ENCODE measurements around the gene MRPS9.
A peak's percentile ranks its signal among the peaks of the same experiment; 100 is the strongest.

MRPS9 gene

GRCh38 chr2:105037572-105038382, at the start of gene MRPS9:
TSS of gene MRPS9 (plus strand) at chr2:105038069. CDS start at chr2:105038093, 24 bp downstream.
- no peaks in the 10 kb centered on the region for H3K9me3 ChIP-seq (ENCODE audit: control insufficient read depth, low read length)
- H3K9ac ChIP-seq = peak within 1 kb of the TSS; percentile 46
- H3K36me3 ChIP-seq (ENCODE audit: control insufficient read depth, insufficient read depth, low read length) = no peaks in the 10 kb centered on the region
- H3K79me2 ChIP-seq = peaks cover 12% of the 10 kb centered on the region
- TF ChIP-seq, protein P1, sequence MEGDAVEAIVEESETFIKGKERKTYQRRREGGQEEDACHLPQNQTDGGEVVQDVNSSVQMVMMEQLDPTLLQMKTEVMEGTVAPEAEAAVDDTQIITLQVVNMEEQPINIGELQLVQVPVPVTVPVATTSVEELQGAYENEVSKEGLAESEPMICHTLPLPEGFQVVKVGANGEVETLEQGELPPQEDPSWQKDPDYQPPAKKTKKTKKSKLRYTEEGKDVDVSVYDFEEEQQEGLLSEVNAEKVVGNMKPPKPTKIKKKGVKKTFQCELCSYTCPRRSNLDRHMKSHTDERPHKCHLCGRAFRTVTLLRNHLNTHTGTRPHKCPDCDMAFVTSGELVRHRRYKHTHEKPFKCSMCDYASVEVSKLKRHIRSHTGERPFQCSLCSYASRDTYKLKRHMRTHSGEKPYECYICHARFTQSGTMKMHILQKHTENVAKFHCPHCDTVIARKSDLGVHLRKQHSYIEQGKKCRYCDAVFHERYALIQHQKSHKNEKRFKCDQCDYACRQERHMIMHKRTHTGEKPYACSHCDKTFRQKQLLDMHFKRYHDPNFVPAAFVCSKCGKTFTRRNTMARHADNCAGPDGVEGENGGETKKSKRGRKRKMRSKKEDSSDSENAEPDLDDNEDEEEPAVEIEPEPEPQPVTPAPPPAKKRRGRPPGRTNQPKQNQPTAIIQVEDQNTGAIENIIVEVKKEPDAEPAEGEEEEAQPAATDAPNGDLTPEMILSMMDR (IDR thresholded peaks at IDR 0.05) = no peak
- H2AFZ ChIP-seq = peak within 1 kb of the TSS; percentile 99
- H3K27me3 ChIP-seq (ENCODE audit: control insufficient read depth, insufficient read depth, low read length) = no peaks in the 10 kb centered on the region
- peaks cover 3% of the 10 kb centered on the region for H3K4me1 ChIP-seq
- peak within 1 kb of the TSS; percentile 65 for H3K27ac ChIP-seq
- peak within 1 kb of the TSS; percentile 95 for H3K4me2 ChIP-seq (ENCODE audit: low read length)
- peak within 1 kb of the TSS; percentile 94 for H3K4me3 ChIP-seq (ENCODE audit: low read depth, low read length)

GRCh38 chr2:105005181-105005951, 32.5 kb upstream of the MRPS9 start:
- Histone ChIP-seq H3K4me2 (ENCODE audit: low read length) (no peak overlapping the region), H3K27me3 (ENCODE audit: control insufficient read depth, insufficient read depth, low read length) (no peaks in the 10 kb centered on the region), H3K79me2 (no peaks in the 10 kb centered on the region), H3K36me3 (ENCODE audit: control insufficient read depth, insufficient read depth, low read length) (no peaks in the 10 kb centered on the region), H3K4me1 (no peaks in the 10 kb centered on the region), H3K9ac (no peak overlapping the region), H3K9me3 (ENCODE audit: control insufficient read depth, low read length) (peaks cover 3% of the 10 kb centered on the region), H3K27ac (no peak overlapping the region), H2AFZ (no peak overlapping the region), H3K4me3 (ENCODE audit: low read depth, low read length) (no peak overlapping the region)
- TF ChIP-seq, protein P1 (IDR thresholded peaks at IDR 0.05) = no peak

- H3K9me3 ChIP-seq (ENCODE audit: control insufficient read depth, low read length) = no peaks in the 10 kb centered on the region
- H3K27ac ChIP-seq = no peak overlapping the region
- H3K4me3 ChIP-seq (ENCODE audit: low read depth, low read length) = no peak overlapping the region
- no peak overlapping the region for H3K4me2 ChIP-seq (ENCODE audit: low read length)
- H3K4me1 ChIP-seq = no peaks in the 10 kb centered on the region
- H3K79me2 ChIP-seq = no peaks in the 10 kb centered on the region
- H3K36me3 ChIP-seq (ENCODE audit: control insufficient read depth, insufficient read depth, low read length) = no peaks in the 10 kb centered on the region
- H3K9ac ChIP-seq = no peak overlapping the region
- H2AFZ ChIP-seq = no peak overlapping the region
- TF ChIP-seq, protein P1 (IDR thresholded peaks at IDR 0.05) = no peak
- H3K27me3 ChIP-seq (ENCODE audit: control insufficient read depth, insufficient read depth, low read length) = no peaks in the 10 kb centered on the region
Observed at GRCh38 chr2:105007367-105007766, 30.5 kb upstream of the MRPS9 start.

DNA sequence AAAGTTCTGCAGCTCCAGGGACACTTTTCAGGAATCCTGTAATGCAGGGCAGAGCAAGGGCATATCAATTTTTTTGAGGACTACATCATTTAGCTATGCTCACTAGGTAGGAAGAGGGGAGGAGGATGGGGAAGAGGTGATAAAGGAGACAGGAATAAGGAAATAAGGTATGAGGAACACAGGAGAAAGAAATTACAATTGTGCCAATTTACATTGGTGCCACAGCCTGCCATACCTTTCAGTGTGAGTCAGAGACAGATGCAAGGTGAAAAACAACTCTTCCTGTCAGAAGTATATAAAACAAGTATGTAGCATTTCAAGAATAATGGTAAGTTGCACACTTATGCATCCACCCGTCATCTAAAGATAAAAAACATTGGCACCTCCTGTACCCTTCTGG, 5.4 kb upstream of the MRPS9 start:
- Histone ChIP-seq H2AFZ (no peak overlapping the region), H3K4me1 (no peaks in the 10 kb centered on the region), H3K4me3 (ENCODE audit: low read depth, low read length) (no peak overlapping the region), H3K79me2 (no peaks in the 10 kb centered on the region), H3K9ac (no peak overlapping the region), H3K36me3 (ENCODE audit: control insufficient read depth, insufficient read depth, low read length) (no peaks in the 10 kb centered on the region), H3K4me2 (ENCODE audit: low read length) (no peak overlapping the region), H3K27ac (no peak overlapping the region), H3K27me3 (ENCODE audit: control insufficient read depth, insufficient read depth, low read length) (no peaks in the 10 kb centered on the region), H3K9me3 (ENCODE audit: control insufficient read depth, low read length) (no peaks in the 10 kb centered on the region)
- TF ChIP-seq, protein P1 (IDR thresholded peaks at IDR 0.05) = no peak
